Activated naive CD4-positive, alpha-beta T cell treated with anti-CD3 and anti-CD28 coated beads, Interleukin-2, amount 10 ng/mL, durations not matched to agents 7 days and 5 days (primary cell): ENCODE measurements around the gene GPAT3.
"Not testable (repeated sequence)": the region's sequence is repeated elsewhere in the genome, so short reads cannot be mapped to it uniquely, and the experiment has no call there.

Experiments used
- CTCF ChIA-PET: fragments of 350-600 bp; sonication (Branson Sonifier 250); formaldehyde crosslinking; loops from one replicate; lab custom pipeline; 2021; ENCODE audit warnings: antibody characterized with exemption; lab: Charles Lee
- DNase-seq: peaks from one replicate; pipeline ENCODE4 v3.0.0-alpha.2; 2020
- H3K27ac Mint-ChIP-seq: one replicate; pipeline ENCODE4 v1.8.0; 2021; ENCODE audit warnings: mild to moderate bottlenecking, moderate library complexity, mixed read lengths
- H3K27me3 Mint-ChIP-seq: one replicate; pipeline ENCODE4 v1.8.0; 2021; ENCODE audit warnings: mild to moderate bottlenecking, mixed read lengths
- H3K36me3 Mint-ChIP-seq: one replicate; pipeline ENCODE4 v1.8.0; 2021; ENCODE audit warnings: mixed read lengths
- H3K4me1 Mint-ChIP-seq: one replicate; pipeline ENCODE4 v1.8.0; 2021; ENCODE audit warnings: mixed read lengths
- H3K4me3 Mint-ChIP-seq: one replicate; pipeline ENCODE4 v1.8.0; 2021; ENCODE audit warnings: mild to moderate bottlenecking, moderate library complexity, mixed read lengths
- H3K9me3 Mint-ChIP-seq: one replicate; pipeline ENCODE4 v1.8.0; 2021; ENCODE audit warnings: mixed read lengths

The GPAT3 gene

DNA sequence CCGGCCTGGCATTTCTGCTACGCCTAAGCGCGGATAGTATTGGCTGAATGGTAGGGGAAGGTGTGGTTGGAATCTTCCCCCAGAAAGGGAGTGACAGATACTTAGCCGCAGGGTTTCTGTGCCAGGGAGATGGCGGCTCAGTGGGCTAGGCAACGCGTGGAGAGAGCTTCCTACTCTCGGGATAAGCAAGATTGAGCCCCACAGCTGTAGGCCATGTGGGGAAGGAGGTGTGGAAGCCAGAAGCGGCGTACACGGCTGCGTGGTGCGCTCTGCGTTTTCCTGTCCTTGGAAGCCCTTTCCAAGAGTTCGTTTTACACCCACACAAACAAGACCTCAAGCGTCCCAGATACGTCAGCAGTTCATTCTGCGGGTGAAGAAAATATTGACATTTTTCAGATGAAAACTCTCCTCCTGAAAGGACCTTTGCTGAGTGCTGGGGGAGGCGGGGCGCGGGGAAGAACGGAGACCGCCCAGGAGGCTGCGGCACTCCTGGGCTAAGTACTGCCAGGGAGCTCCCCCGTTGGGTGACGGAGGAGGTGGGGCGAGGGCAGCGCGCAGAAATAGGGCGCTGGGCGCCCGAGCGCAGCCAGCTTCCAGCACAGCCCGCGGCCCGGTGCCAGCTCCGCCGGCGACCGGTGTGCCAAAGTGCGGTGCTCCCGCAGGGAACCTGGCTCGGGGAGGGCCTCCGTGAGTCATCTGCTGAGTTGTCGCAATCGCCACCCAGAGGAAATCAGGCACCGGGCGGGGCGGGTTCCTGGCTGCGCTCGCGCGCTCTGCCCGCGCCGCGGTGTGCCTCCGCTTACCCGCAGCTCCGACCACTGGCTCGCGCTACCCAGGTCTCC, at the start of gene GPAT3:
GPAT3 (plus strand) TSS at position 589 of the 842 bp plus-strand sequence. CDS start 515 bp downstream, outside the sequence.
- Mint-ChIP-seq H3K27me3 (peaks cover 46% of the 10 kb centered on the region), H3K27ac (no peak within 1 kb of the TSS), H3K4me3 (peak within 1 kb of the TSS; percentile 76), H3K4me1 (peaks cover 18% of the 10 kb centered on the region), H3K36me3 (no peaks in the 10 kb centered on the region), H3K9me3 (no peaks in the 10 kb centered on the region)
- peak; percentile 76 for DNase-seq
- CTCF ChIA-PET, result interaction anchor here (1.2 kb wide), 1 partner anchor 27 kb away, joined by 3 read pairs; no protein-coding TSS in a partner anchor

- Mint-ChIP-seq H3K27ac (no peak overlapping the region), H3K4me3 (no peak overlapping the region), H3K27me3 (peaks cover 10% of the 10 kb centered on the region), H3K36me3 (no peaks in the 10 kb centered on the region), H3K9me3 (no peaks in the 10 kb centered on the region), H3K4me1 (peaks cover 22% of the 10 kb centered on the region)
- DNase-seq, result no peak
- CTCF ChIA-PET, result interaction anchor here (1.0 kb wide), 1 partner anchor 153 kb away, joined by 4 read pairs; no protein-coding TSS in a partner anchor
Observed at GRCh38 chr4:83486457-83487129, 49.3 kb upstream of the GPAT3 start.

DNA sequence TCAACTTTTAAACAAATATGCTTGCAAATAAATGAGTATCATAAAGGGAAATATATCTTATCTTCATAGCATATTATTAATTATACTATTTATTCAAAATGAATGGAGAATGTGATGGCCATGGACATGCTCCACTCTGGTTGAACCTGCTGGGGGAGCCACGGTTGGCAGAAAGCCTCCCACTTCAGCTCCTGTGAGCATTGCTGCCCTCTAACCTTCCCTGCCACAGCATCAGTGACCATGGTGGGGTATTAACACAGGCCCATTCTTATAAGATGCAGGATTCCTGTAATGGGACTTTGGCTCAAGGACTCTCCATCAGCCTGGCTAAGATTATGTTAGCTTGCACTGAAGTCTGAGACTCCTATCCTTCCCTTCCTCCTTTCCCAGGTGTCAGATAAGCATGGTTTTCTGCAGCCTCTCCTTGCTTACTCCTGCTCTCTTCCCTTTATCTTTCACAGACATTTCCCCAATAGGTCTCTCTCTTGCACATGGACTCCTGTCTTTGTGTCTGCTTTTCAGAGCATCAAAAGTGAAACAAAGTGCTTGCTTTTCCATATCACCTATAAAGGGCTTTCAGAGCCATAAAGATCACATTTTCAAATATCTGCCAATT, 46.1 kb upstream of the GPAT3 start:
- H3K4me1 Mint-ChIP-seq, result peaks cover 14% of the 10 kb centered on the region
- H3K27me3 Mint-ChIP-seq, result peaks cover 9% of the 10 kb centered on the region
- no peaks in the 10 kb centered on the region for H3K36me3 Mint-ChIP-seq
- H3K27ac Mint-ChIP-seq, result no peak overlapping the region
- no peak overlapping the region for H3K4me3 Mint-ChIP-seq
- H3K9me3 Mint-ChIP-seq, result no peaks in the 10 kb centered on the region
- no peak for DNase-seq
- CTCF ChIA-PET, result interaction anchor here (0.7 to 1.8 kb wide), 6 partner anchors 10 to 154 kb away, joined by 3 to 9 read pairs (median 3); no protein-coding TSS in a partner anchor

DNA sequence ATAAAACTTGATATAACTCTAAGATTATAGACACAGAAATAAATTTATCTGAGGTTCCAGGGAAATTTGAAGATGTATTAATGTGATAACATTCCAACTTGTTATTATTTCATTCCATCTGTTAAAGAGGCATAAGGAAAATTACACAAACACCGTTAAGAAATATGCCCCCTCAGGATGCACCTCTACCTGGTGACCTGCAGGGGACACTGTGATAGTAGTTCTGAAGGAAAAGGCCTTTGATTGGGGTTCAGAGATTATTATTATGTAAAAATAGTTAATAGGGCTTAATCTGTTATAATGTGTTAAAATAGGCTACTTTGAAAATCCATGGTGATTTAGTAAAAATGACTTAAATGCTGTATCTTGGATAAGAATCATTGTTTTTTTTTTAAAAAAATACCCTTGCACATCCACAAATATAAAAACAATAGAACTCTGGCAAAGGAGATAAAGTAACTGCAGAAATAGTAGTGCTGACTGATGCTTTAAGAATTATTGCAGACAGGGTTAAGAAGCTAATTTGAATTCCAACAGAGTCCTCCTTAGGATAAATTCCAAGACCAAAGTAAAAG, 44.9 kb upstream of the GPAT3 start:
- CTCF ChIA-PET, result interaction anchor here (0.7 to 2.2 kb wide), 8 partner anchors 9 to 151 kb away, joined by 3 to 13 read pairs (median 4); no protein-coding TSS in a partner anchor
- no peak overlapping the region for H3K27ac Mint-ChIP-seq
- DNase-seq, result no peak
- H3K4me1 Mint-ChIP-seq, result peaks cover 9% of the 10 kb centered on the region
- H3K4me3 Mint-ChIP-seq, result no peak overlapping the region
- no peaks in the 10 kb centered on the region for H3K36me3 Mint-ChIP-seq
- H3K9me3 Mint-ChIP-seq, result no peaks in the 10 kb centered on the region
- peaks cover 9% of the 10 kb centered on the region for H3K27me3 Mint-ChIP-seq

- not testable (repeated sequence) for H3K36me3 Mint-ChIP-seq, DNase-seq, H3K27me3 Mint-ChIP-seq, H3K27ac Mint-ChIP-seq, H3K4me3 Mint-ChIP-seq, H3K9me3 Mint-ChIP-seq, H3K4me1 Mint-ChIP-seq
- CTCF ChIA-PET, result interaction anchor here (3.0 kb wide), 1 partner anchor 13 kb away, joined by 20 read pairs; no protein-coding TSS in a partner anchor
Observed at GRCh38 chr4:83496085-83496917, 39.6 kb upstream of the GPAT3 start.

GRCh38 chr4:83498187-83498586, 37.7 kb upstream of the GPAT3 start:
- H3K27me3 Mint-ChIP-seq, result peaks cover 10% of the 10 kb centered on the region
- no peaks in the 10 kb centered on the region for H3K36me3 Mint-ChIP-seq
- H3K27ac Mint-ChIP-seq, result no peak overlapping the region
- no peak for DNase-seq
- H3K9me3 Mint-ChIP-seq, result no peaks in the 10 kb centered on the region
- CTCF ChIA-PET, result interaction anchor here (1.3 to 3.0 kb wide), 3 partner anchors 11 to 141 kb away, joined by 3 to 20 read pairs (median 7); no protein-coding TSS in a partner anchor
- H3K4me3 Mint-ChIP-seq, result no peak overlapping the region
- H3K4me1 Mint-ChIP-seq, result no peaks in the 10 kb centered on the region

GRCh38 chr4:83501671-83502070, 34.2 kb upstream of the GPAT3 start:
- peaks cover 16% of the 10 kb centered on the region for H3K4me1 Mint-ChIP-seq
- H3K36me3 Mint-ChIP-seq, H3K27me3 Mint-ChIP-seq, DNase-seq, H3K27ac Mint-ChIP-seq, H3K9me3 Mint-ChIP-seq, H3K4me3 Mint-ChIP-seq: not testable (repeated sequence)
- CTCF ChIA-PET, result interaction anchor here (2.2 kb wide), 1 partner anchor 11 kb away, joined by 9 read pairs; no protein-coding TSS in a partner anchor

DNA sequence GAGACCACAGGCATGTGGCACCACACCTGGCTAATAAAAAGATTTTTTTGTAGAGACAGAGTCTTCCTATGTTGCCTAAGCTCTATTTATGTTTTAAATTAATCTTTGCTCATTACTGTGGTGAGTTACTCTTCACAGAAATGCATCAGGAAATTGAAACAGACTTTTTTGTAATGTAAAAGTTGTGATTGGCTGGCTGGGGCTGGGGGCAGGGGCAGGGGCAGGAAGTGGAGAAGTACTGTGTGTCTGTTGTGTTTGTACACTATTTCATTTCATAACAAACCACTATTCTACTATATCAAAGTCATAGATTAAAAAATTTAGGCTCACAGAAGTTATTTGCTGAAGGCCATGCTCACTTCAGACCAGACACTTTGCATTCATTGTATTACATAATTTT, 31.9 kb upstream of the GPAT3 start:
- no peak overlapping the region for H3K4me3 Mint-ChIP-seq
- H3K36me3 Mint-ChIP-seq, result peaks cover 2% of the 10 kb centered on the region
- CTCF ChIA-PET, result no interaction called here
- DNase-seq, result peak; percentile 54
- H3K27me3 Mint-ChIP-seq, result peaks cover 6% of the 10 kb centered on the region
- H3K27ac Mint-ChIP-seq, result peak overlapping the region; percentile 89
- H3K4me1 Mint-ChIP-seq, result peaks cover 16% of the 10 kb centered on the region
- H3K9me3 Mint-ChIP-seq, result peaks cover 2% of the 10 kb centered on the region

DNA sequence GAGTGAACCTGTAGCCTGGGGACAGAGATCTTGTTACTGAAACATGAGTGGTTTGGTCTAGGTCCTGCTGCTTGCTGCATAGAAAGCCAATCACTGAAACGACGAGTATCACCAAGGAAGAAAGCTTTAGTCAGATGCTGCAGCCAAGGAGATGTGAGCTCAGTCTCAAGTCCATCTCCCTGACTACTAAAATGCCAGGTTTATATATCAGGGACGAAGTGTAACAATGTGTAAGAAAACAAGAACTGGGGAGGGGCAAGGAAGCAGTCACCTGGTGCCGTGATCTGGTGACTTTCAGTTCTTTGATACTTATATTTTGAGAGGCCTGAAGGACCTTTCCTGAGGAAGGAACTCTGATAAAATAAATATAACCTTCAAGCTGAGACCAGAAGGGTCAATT, 31.4 kb upstream of the GPAT3 start:
- CTCF ChIA-PET, result no interaction called here
- H3K4me3 Mint-ChIP-seq, result no peak overlapping the region
- H3K9me3 Mint-ChIP-seq, result peaks cover 2% of the 10 kb centered on the region
- H3K4me1 Mint-ChIP-seq, result peaks cover 16% of the 10 kb centered on the region
- H3K36me3 Mint-ChIP-seq, result peaks cover 2% of the 10 kb centered on the region
- no peak for DNase-seq
- peaks cover 6% of the 10 kb centered on the region for H3K27me3 Mint-ChIP-seq
- H3K27ac Mint-ChIP-seq, result peak overlapping the region; percentile 89

- H3K27ac Mint-ChIP-seq, result peak overlapping the region; percentile 89
- CTCF ChIA-PET, result no interaction called here
- H3K9me3 Mint-ChIP-seq, result peaks cover 2% of the 10 kb centered on the region
- H3K27me3 Mint-ChIP-seq, result peaks cover 6% of the 10 kb centered on the region
- peaks cover 2% of the 10 kb centered on the region for H3K36me3 Mint-ChIP-seq
- DNase-seq, result no peak
- no peak overlapping the region for H3K4me3 Mint-ChIP-seq
- H3K4me1 Mint-ChIP-seq, result peaks cover 16% of the 10 kb centered on the region
Observed at GRCh38 chr4:83504996-83505395, 30.9 kb upstream of the GPAT3 start.

GRCh38 chr4:83509156-83509585, 26.7 kb upstream of the GPAT3 start:
- peak; percentile 64 for DNase-seq
- H3K9me3 Mint-ChIP-seq, H3K4me3 Mint-ChIP-seq, H3K27ac Mint-ChIP-seq, H3K4me1 Mint-ChIP-seq, H3K27me3 Mint-ChIP-seq, H3K36me3 Mint-ChIP-seq: not testable (repeated sequence)
- CTCF ChIA-PET, result interaction anchor here (0.7 to 5.7 kb wide), 17 partner anchors 10 to 255 kb away, joined by 3 to 40 read pairs (median 4); no protein-coding TSS in a partner anchor

DNA sequence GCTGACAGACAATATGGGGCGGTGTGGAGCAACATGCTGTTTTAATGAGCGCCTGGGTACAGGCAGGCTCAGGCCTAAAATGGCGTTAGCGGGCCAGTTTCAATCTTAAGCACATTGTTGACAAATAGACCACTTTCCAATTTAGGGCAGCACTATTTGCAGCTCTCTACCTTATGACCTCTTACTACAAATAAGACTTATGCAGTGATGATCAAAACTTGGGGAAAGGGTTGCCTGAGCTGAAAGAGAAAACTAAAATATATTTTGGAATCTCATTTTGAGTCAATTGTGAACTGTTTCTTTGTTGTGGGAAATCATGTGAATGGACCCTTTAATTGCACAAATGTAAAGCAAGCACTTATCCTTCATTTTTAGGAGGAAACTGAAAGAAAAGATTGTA, 25.5 kb upstream of the GPAT3 start:
- Mint-ChIP-seq H3K36me3 (no peaks in the 10 kb centered on the region), H3K27me3 (peaks cover 6% of the 10 kb centered on the region), H3K27ac (no peak overlapping the region), H3K4me3 (no peak overlapping the region), H3K4me1 (no peaks in the 10 kb centered on the region), H3K9me3 (no peaks in the 10 kb centered on the region)
- CTCF ChIA-PET, result interaction anchor here (0.9 to 5.7 kb wide), 9 partner anchors 9 to 141 kb away, joined by 3 to 40 read pairs (median 4); no protein-coding TSS in a partner anchor
- no peak for DNase-seq
